Urinary bladder (tissue), 4 donors: Measurements from ENCODE around the gene PCDHAC2. TPM values are rescaled to one million over a fixed set of nuclear protein-coding genes. Genes with fewer than 3 reads are reported as not detected.
A peak's percentile ranks its signal among the peaks of the same experiment; 100 is the strongest.

Experiments used
- DNase-seq: peaks from one replicate; pipeline ENCODE4 v3.0.0-alpha.2; 2015; ENCODE audit errors: extremely low spot score
- H3K27ac ChIP-seq: one replicate; pipeline ENCODE4 v1.5.1; 2013; ENCODE audit warnings: low read depth, mild to moderate bottlenecking, moderate library complexity
- H3K36me3 ChIP-seq: one replicate; pipeline ENCODE4 v1.6.1; 2013; ENCODE audit warnings: mild to moderate bottlenecking, moderate library complexity; ENCODE audit not compliant: insufficient read depth
- H3K4me1 ChIP-seq: one replicate; pipeline ENCODE4 v1.6.1; 2013; ENCODE audit warnings: mild to moderate bottlenecking, moderate library complexity; ENCODE audit not compliant: insufficient read depth
- H3K4me3 ChIP-seq: one replicate; pipeline ENCODE4 v1.5.1; 2013; ENCODE audit warnings: low read depth, low read length
- WGBS: extraction: QIAGEN DNeasy Blood & Tissue Kit; methylation state at CpG from one replicate; pipeline ENCODE4 v1.1.7; 2013; 5-methylcytosine and 5-hydroxymethylcytosine counted together
- polyA plus RNA-seq: library from polyadenylated mRNA; stranded (reverse); fragments of 200-250 nt; gene quantifications from one replicate; pipeline ENCODE4 v1.2.3, GENCODE V29; 2013
- total RNA-seq: library from RNA; depleted of rRNA; stranded (reverse); fragments of >200 nt; gene quantifications from one replicate; pipeline ENCODE4 v1.2.3, GENCODE V29; 2014
- donor health status: healthy with polysubstance abuse.
- donor health status: healthy.

The PCDHAC2 gene
- total and polyA plus RNA-seq, 2 donors: 0.67 to 3.0 TPM

GRCh38 chr5:140965905-140966292 is 377 bp upstream of the PCDHAC2 start:
- peak overlapping the region; percentile 53 for H3K4me3 ChIP-seq
- DNase-seq: no peak
- H3K36me3 ChIP-seq: no peaks in the 10 kb centered on the region
- WGBS: 2% methylated on average over 9 of the region's 9 CpGs
- no peak overlapping the region for H3K27ac ChIP-seq
- no peaks in the 10 kb centered on the region for H3K4me1 ChIP-seq

- no peaks in the 10 kb centered on the region for H3K36me3 ChIP-seq
- no peak for DNase-seq
- WGBS: 39% methylated on average over 34 of the region's 34 CpGs
- H3K4me1 ChIP-seq: no peaks in the 10 kb centered on the region
- no peak overlapping the region for H3K27ac ChIP-seq
- H3K4me3 ChIP-seq: peak overlapping the region; percentile 53
These were observed 1.1 kb downstream of the PCDHAC2 start for GRCh38 chr5:140967226-140967893.

GRCh38 chr5:140969880-140970279 is 3.6 kb downstream of the PCDHAC2 start:
- H3K4me3 ChIP-seq: no peak overlapping the region
- no peaks in the 10 kb centered on the region for H3K4me1 ChIP-seq
- DNase-seq: no peak
- no peak overlapping the region for H3K27ac ChIP-seq
- no peaks in the 10 kb centered on the region for H3K36me3 ChIP-seq

- Histone ChIP-seq H3K27ac (no peak overlapping the region), H3K36me3 (no peaks in the 10 kb centered on the region), H3K4me1 (peaks cover 1% of the 10 kb centered on the region), H3K4me3 (no peak overlapping the region)
- DNase-seq: no peak
These were observed 7.3 kb downstream of the PCDHAC2 start for GRCh38 chr5:140973550-140973949.

- WGBS: 67% methylated on average over 3 of the region's 3 CpGs
- no peak for DNase-seq
- H3K4me1 ChIP-seq: peaks cover 1% of the 10 kb centered on the region
- no peaks in the 10 kb centered on the region for H3K36me3 ChIP-seq
- H3K4me3 ChIP-seq: no peak overlapping the region
- no peak overlapping the region for H3K27ac ChIP-seq
These were observed 10.7 kb downstream of the PCDHAC2 start for GRCh38 chr5:140977003-140977402.

GRCh38 chr5:140978260-140978659 is 12.0 kb downstream of the PCDHAC2 start:
- peaks cover 1% of the 10 kb centered on the region for H3K4me1 ChIP-seq
- 38% methylated on average over 2 of the region's 2 CpGs for WGBS
- H3K4me3 ChIP-seq: no peak overlapping the region
- no peak overlapping the region for H3K27ac ChIP-seq
- H3K36me3 ChIP-seq: no peaks in the 10 kb centered on the region
- DNase-seq: no peak

GRCh38 chr5:140978983-140979382 is 12.7 kb downstream of the PCDHAC2 start:
- 66% methylated on average over 1 of the region's 1 CpG for WGBS
- Histone ChIP-seq H3K36me3 (no peaks in the 10 kb centered on the region), H3K4me3 (no peak overlapping the region), H3K4me1 (peaks cover 1% of the 10 kb centered on the region), H3K27ac (no peak overlapping the region)
- DNase-seq: no peak

- DNase-seq: no peak
- Histone ChIP-seq H3K27ac (no peak overlapping the region), H3K36me3 (peaks cover under 1% of the 10 kb centered on the region), H3K4me1 (peaks cover 1% of the 10 kb centered on the region), H3K4me3 (no peak overlapping the region)
- 61% methylated on average over 5 of the region's 5 CpGs for WGBS
These were observed 15.9 kb downstream of the PCDHAC2 start for GRCh38 chr5:140982083-140982716.

GRCh38 chr5:140986117-140986521 is 19.8 kb downstream of the PCDHAC2 start:
- H3K4me1 ChIP-seq: no peaks in the 10 kb centered on the region
- H3K4me3 ChIP-seq: no peak overlapping the region
- no peak overlapping the region for H3K27ac ChIP-seq
- H3K36me3 ChIP-seq: peaks cover 1% of the 10 kb centered on the region
- DNase-seq: no peak
- 9% methylated on average over 3 of the region's 3 CpGs for WGBS

GRCh38 chr5:140988100-140988499 is 21.8 kb downstream of the PCDHAC2 start:
- H3K4me3 ChIP-seq: no peak overlapping the region
- peaks cover 1% of the 10 kb centered on the region for H3K36me3 ChIP-seq
- H3K27ac ChIP-seq: no peak overlapping the region
- DNase-seq: no peak
- WGBS: 48% methylated on average over 5 of the region's 5 CpGs
- no peaks in the 10 kb centered on the region for H3K4me1 ChIP-seq

GRCh38 chr5:140988608-140989007 is 22.3 kb downstream of the PCDHAC2 start:
- H3K4me1 ChIP-seq: no peaks in the 10 kb centered on the region
- no peak overlapping the region for H3K4me3 ChIP-seq
- 60% methylated on average over 5 of the region's 5 CpGs for WGBS
- DNase-seq: no peak
- peaks cover 1% of the 10 kb centered on the region for H3K36me3 ChIP-seq
- H3K27ac ChIP-seq: no peak overlapping the region

- DNase-seq: no peak
- Histone ChIP-seq H3K36me3 (peaks cover 1% of the 10 kb centered on the region), H3K4me3 (no peak overlapping the region), H3K27ac (no peak overlapping the region), H3K4me1 (no peaks in the 10 kb centered on the region)
- 57% methylated on average over 7 of the region's 7 CpGs for WGBS
These were observed 23.2 kb downstream of the PCDHAC2 start for GRCh38 chr5:140989254-140990020.

- Histone ChIP-seq H3K36me3 (no peaks in the 10 kb centered on the region), H3K27ac (no peak overlapping the region), H3K4me1 (no peaks in the 10 kb centered on the region), H3K4me3 (no peak overlapping the region)
- 64% methylated on average over 2 of the region's 2 CpGs for WGBS
- DNase-seq: no peak
These were observed 26.6 kb downstream of the PCDHAC2 start for GRCh38 chr5:140992828-140993227.

GRCh38 chr5:140996060-140996459 is 29.8 kb downstream of the PCDHAC2 start:
- Histone ChIP-seq H3K4me1 (no peaks in the 10 kb centered on the region), H3K27ac (no peak overlapping the region), H3K4me3 (no peak overlapping the region), H3K36me3 (no peaks in the 10 kb centered on the region)
- DNase-seq: no peak
- WGBS: 71% methylated on average over 1 of the region's 1 CpG
